ENCODE results near the gene MARCKS. TPM values are rescaled to one million over a fixed set of nuclear protein-coding genes. Genes with fewer than 3 reads are reported as not detected.

The MARCKS gene
- total and polyA plus RNA-seq, 2 donors (not counting 3 experiments of a cell fraction or from before 2014, with no cell fraction given) = 59.5 to 315 TPM

Other genes starting within 250 kb of the MARCKS start
- 142 and 148 TPM in 2 replicates for gene HDAC2, start 113.8 kb downstream of the MARCKS start, total RNA-seq
- gene HDAC2, start 113.8 kb downstream of the MARCKS start, polyA plus RNA-seq = 90.3 and 121 TPM in 2 replicates

All from endothelial cell of umbilical vein (primary cell).